Hematopoietic multipotent progenitor cell treated with erythropoietin and hydrocortisone succinate and interleukin-3 and kit ligand, for 4 days (in vitro differentiated cells): ENCODE measurements around the gene THAP5.
A peak's percentile ranks its signal among the peaks of the same experiment; 100 is the strongest.
"Not testable (repeated sequence)": the region's sequence is repeated elsewhere in the genome, so short reads cannot be mapped to it uniquely, and the experiment has no call there.

Experiments
- DNase-seq: peaks from one replicate; pipeline ENCODE4 v3.0.0-alpha.2; 2015

THAP5 gene

GRCh38 chr7:108581655-108582491 lies 12.4 kb upstream of the THAP5 start:
- DNase-seq: no peak

- DNase-seq: no peak
These were observed 10.8 kb upstream of the THAP5 start for GRCh38 chr7:108580298-108580697.

- DNase-seq: no peak
These were observed 9.4 kb upstream of the THAP5 start for GRCh38 chr7:108578937-108579336.

DNA sequence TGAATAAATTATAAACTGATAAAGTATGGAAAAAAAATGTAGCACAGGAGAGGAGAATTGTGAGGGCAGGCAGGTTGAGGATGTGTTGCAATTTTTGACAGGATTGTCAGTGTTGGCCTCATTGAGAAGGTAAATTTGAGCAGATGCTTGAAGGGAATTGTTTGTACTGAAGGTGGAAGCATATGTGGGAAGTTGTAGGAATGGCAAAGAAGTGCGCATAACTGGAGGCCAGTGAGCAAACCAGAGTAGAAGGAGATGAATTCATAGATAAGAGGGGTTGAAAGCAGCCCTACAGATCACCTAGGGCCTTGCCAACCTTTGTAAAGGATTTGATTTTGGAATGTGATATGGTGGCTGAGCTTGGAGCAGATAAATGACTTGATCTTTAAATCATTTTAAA lies 6.6 kb upstream of the THAP5 start:
- DNase-seq: no peak

DNA sequence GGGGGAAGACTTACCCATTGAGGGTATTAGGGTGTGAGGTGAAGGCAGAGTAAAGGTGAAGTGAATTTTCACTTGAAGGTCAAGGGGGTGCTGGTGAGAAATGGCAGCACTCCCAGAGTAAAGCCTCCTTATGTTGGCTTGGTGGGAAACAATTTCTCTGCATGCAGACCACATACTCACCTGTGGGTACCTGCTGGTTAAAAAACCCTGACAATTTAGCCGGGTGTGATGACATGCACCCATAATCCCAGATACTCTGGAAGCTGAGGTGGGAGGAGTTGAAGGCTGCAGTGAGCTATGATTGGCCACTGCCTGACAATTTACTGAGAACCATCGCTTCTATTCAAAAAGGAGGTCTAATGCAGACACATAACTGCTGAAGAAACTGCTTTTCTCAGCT lies 5.7 kb upstream of the THAP5 start:
- no peak for DNase-seq

DNA sequence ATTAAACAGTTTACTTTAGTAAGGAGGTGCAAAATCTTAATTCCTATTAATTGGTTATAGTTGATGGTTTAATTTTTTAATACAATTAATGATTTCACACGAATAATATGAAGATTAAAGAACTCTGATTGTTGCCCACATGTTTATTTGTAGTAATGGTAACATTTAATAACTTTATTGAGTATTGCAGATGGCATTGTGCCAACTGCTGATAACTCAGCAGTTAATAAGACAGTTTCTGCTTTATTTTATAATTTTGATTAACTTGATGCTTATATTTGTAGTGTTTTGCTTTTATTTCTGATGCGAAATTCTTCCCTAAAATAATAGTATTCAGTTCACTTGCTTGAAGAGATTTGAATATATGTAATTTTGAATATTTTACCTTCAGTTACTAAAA lies 3.0 kb upstream of the THAP5 start:
- DNase-seq: no peak

GRCh38 chr7:108570146-108570755 lies 745 bp upstream of the THAP5 start:
- DNase-seq: peak; percentile 80

DNA sequence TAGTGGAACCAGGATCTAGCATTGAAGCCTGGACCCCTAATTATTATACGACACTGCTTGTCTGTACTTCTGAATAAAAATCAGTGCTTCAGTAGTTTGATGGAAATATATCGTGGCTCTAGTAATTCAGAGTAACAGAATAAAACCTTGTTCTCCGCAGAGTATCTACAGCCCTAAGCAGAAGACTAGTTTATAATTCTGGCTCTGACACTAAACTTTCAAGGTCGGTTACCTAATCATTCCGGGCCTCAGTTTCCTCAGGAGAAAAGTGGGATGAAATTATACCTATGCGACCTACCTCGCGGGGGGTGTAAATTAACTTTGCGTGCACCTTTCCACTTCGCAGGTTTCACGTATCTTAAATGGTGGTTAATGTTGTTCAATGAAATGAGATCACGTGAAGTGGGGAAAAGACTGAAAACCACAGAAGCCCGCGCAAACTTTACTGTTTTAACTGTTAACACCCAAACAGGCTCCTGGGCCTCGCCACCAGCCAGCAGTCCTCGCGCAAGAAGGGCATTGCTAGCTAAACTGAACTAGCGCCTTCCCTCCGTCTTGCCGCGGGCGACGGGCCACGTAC lies 615 bp downstream of the THAP5 start:
- peak; percentile 79 for DNase-seq

DNA sequence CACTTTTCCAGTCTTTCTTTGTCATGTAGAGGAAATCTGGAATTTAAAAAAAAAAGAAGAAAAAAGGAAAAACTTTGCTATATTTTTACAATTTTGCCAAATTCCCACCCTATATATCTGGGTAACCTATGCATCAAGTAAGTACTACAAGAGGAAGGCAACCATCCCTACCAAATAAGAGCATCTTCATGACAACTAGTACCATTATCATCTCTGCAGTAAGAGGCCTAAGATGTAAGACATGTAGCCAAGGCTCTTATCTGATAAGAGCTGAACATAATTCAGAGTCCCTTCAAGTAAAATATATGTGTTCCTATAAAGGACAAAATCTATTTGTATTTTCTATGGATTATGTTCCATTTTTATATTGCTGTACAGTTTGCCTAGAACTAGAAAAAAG lies 3.5 kb downstream of the THAP5 start:
- DNase-seq: peak; percentile 22

- no peak for DNase-seq
These were observed 8.4 kb downstream of the THAP5 start for GRCh38 chr7:108561047-108561619.

GRCh38 chr7:108559253-108559652 lies 10.3 kb downstream of the THAP5 start:
- DNase-seq: no peak

GRCh38 chr7:108557617-108558016 lies 11.9 kb downstream of the THAP5 start:
- DNase-seq: no peak

DNA sequence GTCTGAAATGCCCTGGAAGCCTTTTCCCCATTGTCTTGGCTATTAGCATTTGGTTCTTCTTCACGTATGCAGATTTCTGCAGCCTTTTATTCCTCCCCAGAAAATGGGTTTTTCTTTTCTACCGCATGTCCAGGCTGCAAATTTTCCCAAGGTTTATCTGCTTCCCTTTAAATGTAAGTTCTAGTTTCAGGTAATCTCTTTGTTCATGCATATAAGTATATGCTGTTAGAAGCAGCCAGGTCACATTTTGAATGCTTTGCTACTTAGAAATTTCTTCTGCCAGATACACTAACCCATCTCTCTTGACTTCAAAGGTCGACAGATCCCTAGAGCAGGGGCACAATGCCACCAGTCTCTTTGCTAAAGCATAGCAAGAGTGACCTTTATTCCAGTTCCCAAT lies 12.3 kb downstream of the THAP5 start:
- no peak for DNase-seq

DNA sequence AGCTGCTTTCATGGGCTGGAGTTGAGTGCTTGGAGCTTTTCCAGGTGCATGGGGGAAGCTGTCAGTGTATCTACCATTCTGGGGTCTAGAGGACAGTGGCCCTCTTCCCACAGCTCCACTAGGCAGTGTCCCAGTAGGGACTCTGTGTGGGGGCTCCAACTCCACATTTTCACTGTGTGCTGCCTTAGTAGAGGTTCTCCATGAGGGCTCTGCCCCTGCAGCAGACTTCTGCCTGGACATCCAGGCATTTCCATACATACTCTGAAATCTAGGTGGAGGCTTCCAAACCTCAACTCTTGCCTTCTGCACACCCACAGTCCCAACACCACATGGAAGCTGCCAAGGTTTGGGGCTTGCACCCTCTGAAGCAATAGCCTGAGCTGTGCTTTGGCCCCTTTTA lies 12.8 kb downstream of the THAP5 start:
- not testable (repeated sequence) for DNase-seq

GRCh38 chr7:108548141-108548896 lies 21.2 kb downstream of the THAP5 start:
- not testable (repeated sequence) for DNase-seq

- DNase-seq: no peak
These were observed 28.0 kb downstream of the THAP5 start for GRCh38 chr7:108541478-108541877.

- not testable (repeated sequence) for DNase-seq
These were observed 30.8 kb downstream of the THAP5 start for GRCh38 chr7:108538685-108539084.

DNA sequence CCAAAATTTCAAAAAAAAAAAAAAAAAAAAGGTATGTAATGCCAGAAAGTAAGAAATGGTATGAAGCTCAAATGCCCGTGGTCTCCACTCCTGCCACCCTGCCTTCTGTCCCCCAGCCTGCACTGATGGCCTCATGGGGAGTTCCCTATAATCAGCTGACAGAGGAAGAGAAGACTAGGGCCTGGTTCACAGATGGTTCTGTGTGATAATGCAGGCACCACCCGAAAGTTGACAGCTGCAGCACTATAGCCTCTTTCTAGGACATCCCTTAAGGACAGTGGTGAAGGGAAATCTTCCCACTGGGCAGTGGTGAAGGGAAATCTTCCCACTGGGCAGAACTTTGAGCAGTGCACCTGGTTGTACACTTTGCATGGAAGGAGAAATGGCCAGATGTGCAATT lies 31.3 kb downstream of the THAP5 start:
- DNase-seq: peak; percentile 91

DNA sequence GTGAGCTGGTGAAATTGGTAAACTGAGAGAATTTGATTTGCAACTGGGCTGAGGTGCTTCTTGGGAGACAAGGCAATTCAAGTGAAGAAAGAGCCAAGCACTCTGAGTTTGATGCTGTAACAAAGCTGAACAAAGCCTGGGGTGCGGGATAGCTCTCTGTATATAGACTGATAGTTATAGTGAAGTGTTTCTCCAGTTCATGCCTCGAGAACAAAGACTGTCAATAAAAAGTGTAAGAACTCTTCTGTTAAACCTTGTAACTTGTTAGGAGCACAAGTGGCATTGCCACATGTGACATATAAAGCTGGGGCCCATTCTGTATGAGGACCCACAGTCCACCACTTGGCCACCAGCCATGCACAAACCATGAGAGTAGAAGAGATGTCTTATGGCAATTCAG lies 32.3 kb downstream of the THAP5 start:
- DNase-seq: peak; percentile 11

DNA sequence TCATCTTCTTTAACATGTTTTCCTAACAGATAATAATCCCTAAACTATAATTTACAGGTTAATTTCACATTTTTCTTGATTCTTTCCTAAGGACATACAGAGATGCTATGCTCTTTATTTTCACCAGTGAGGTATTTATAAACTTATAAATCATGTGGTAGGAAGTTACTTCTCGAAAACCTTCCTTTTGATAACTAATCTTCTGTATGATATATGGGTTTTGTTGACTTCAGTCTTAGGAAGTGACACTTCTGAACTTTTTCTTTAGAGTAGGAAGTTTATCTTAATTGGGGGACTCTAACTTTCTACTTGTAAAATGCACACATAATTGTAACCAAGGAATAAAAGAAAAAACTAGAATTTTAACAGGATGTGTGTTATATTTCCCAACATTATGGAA lies 33.8 kb downstream of the THAP5 start:
- peak; percentile 25 for DNase-seq

GRCh38 chr7:108535257-108535656 lies 34.2 kb downstream of the THAP5 start:
- DNase-seq: peak; percentile 7

GRCh38 chr7:108533712-108534111 lies 35.8 kb downstream of the THAP5 start:
- no peak for DNase-seq

- DNase-seq: no peak
These were observed 40.2 kb downstream of the THAP5 start for GRCh38 chr7:108529341-108529740.
